Heart right ventricle (tissue), 16 donors: ENCODE measurements around the gene ADAM12. TPM values are rescaled to one million over a fixed set of nuclear protein-coding genes. Genes with fewer than 3 reads are reported as not detected.

Source experiments
- ATAC-seq, 8 donors: fragments of 200-7000 bp; cut with Tn5 transposase; one replicate each; pipeline ENCODE4 v1.9.1; 2020; ENCODE audit warnings: mild to moderate bottlenecking in 8 of 8, moderate library complexity in 8 of 8, moderate number of reproducible peaks in 1 of 8
- DNase-seq, 2 donors: peaks; one replicate each; pipeline ENCODE4 v3.0.0-alpha.2; 2020
- H3K27ac ChIP-seq, 10 donors: fragments of 200-600 bp; sonication (generic) in 2 of 10; one replicate each; pipeline versions ENCODE4 v1.5.0 to v1.8.0; 2020 to 2022; ENCODE audit warnings: mild to moderate bottlenecking in 3 of 10
- H3K27me3 ChIP-seq, 7 donors: fragments of 200-600 bp; one replicate each; pipeline ENCODE4 v1.8.0; 2021 to 2022; ENCODE audit warnings: mild to moderate bottlenecking in 2 of 7
- H3K36me3 ChIP-seq, 9 donors: fragments of 200-600 bp; sonication (generic) in 1 of 9; one replicate each; pipeline versions ENCODE4 v1.5.0 to v1.8.0; 2020 to 2022; ENCODE audit warnings: mild to moderate bottlenecking in 2 of 9
- H3K4me1 ChIP-seq, 9 donors: fragments of 200-600 bp; sonication (generic) in 1 of 9; one replicate each; pipeline versions ENCODE4 v1.5.0 to v1.8.0; 2020 to 2022; ENCODE audit warnings: mild to moderate bottlenecking in 4 of 9
- H3K4me3 ChIP-seq, 10 donors: fragments of 200-600 bp; sonication (generic) in 2 of 10; one replicate each; pipeline versions ENCODE4 v1.5.0 to v1.8.0; 2020 to 2022; ENCODE audit warnings: mild to moderate bottlenecking in 7 of 10, moderate library complexity in 2 of 10
- H3K9me3 ChIP-seq, 11 donors: fragments of 200-600 bp in 10 of 11; sonication (generic) in 2 of 11; one replicate each; pipeline versions ENCODE4 v1.5.0 to v1.8.0; 2013 to 2022; ENCODE audit warnings: mild to moderate bottlenecking in 2 of 11, control low read depth in 1 of 11, moderate library complexity in 1 of 11
- WGBS, 2 donors: extraction: QIAGEN DNeasy Blood & Tissue Kit; methylation state at CpG; one replicate each; pipeline ENCODE4 v1.1.7; 2013; ENCODE audit warnings: inconsistent platforms in 1 of 2; 5-methylcytosine and 5-hydroxymethylcytosine counted together
- intact Hi-C, 10 donors: fragments of 100-400 bp; cut with DNase I; formaldehyde crosslinking; loops; one replicate each; pipeline versions ENCODE4 v1.11.1 to v1.14.2; 2022
- polyA plus RNA-seq, 2 donors: library from polyadenylated mRNA; stranded (reverse); fragments of 200-250 nt; gene quantifications; one replicate each; pipeline ENCODE4 v1.2.3, GENCODE V29; 2013
- total RNA-seq, 10 donors: library from RNA; stranded (reverse); fragmentation: NEBNext Ultra II Directional in 3 of 10; extraction: Animal tissue kit (Norgen Biotek cat#: 25700) in 3 of 10; gene quantifications; one replicate each; pipeline versions ENCODE4 v1.2.1 to v1.2.4, GENCODE V29; 2021 to 2023
- TF ChIP-seq, protein P1 (sequence below), 9 donors: fragments of 200-600 bp; sonication (generic) in 2 of 9; IDR thresholded peaks; one replicate each; pipeline versions ENCODE4 v1.5.0 to v1.8.0; 2021 to 2022; ENCODE audit warnings: antibody characterized with exemption in 9 of 9, mild to moderate bottlenecking in 5 of 9, moderate library complexity in 1 of 9
- donor health status: Arrhythmogenic right ventricular cardiomyopathy.
- donor health status: ischemic (EF 13 %, LVEDD 7.1; RV severe dilation, severe dysfunction).
- donor health status: healthy with polysubstance abuse.
- donor health status: DM: no; HTN: yes; CAD: no.
- donor health status: DM: no; HTN: no; CAD: no.
- donor health status: ischemic (EF 25% LVEDD 6.9; RV normal size, moderate dysfunction).
- donor health status: ischemic (EF 25% LVEDD 5.7; RV mildly dilated, moderate dysfunction).
- donor health status: healthy.
- donor health status: DM: yes; HTN: yes; CAD: no.
- donor health status: Ischemic cardiomyopathy.
- donor health status: ischemic (EF 35%, LVEDD 5.7; RV mildly dilated, moderate dysfunction).
- donor health status: nonischemic (EF 11% LVEDD 7.7; RV severe dilation, severe dysfunction).
- donor health status: DM: yes; HTN: yes; CAD: no.
- donor health status: PGD.
- donor health status: ischemic (EF 29% LVEDD 5.4; RV normal size, mild dysfunction).
- donor health status: nonischemic (EF 23%, LVEDD 6.1; RV moderate dilation, normal function).

ADAM12 gene
- total and polyA plus RNA-seq, 12 donors, result 0.07 to 6.9 (median 0.47) TPM

DNA sequence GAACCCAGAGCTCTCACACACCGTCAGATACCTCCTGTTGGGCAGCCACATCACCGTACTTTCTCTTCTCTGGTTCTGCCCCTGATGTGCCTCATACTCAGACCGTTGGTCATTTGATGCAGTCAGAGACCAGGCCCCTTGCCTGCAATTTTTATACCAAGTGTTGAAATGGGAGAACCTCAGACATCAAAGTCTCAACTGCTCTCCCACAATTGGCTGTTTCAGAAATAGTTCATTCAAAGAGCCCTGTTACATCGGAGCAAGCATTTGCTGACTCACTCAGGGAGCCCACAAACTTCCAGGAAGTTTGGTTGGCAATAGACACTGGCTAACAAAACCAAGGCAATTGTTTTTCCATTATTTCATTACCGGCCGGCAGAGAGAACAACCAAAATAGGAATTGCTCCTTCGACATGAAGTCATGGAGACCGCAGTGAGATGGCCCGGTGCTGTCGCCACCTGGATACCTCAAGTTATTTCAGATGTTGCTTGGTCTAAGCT, 33.5 kb upstream of the ADAM12 start:
- peak overlapping the region in 2 of 10 donors; percentile 41 to 75 for H3K27ac ChIP-seq
- DNase-seq, result peak in 1 of 2 donors; percentile 17
- intact Hi-C loops, result no loop called here
- 58 to 60% methylated on average over 10 of the region's 10 CpGs for WGBS, 2 donors
- H3K36me3 ChIP-seq, result no peaks in the 10 kb centered on the region
- TF ChIP-seq, protein P1, sequence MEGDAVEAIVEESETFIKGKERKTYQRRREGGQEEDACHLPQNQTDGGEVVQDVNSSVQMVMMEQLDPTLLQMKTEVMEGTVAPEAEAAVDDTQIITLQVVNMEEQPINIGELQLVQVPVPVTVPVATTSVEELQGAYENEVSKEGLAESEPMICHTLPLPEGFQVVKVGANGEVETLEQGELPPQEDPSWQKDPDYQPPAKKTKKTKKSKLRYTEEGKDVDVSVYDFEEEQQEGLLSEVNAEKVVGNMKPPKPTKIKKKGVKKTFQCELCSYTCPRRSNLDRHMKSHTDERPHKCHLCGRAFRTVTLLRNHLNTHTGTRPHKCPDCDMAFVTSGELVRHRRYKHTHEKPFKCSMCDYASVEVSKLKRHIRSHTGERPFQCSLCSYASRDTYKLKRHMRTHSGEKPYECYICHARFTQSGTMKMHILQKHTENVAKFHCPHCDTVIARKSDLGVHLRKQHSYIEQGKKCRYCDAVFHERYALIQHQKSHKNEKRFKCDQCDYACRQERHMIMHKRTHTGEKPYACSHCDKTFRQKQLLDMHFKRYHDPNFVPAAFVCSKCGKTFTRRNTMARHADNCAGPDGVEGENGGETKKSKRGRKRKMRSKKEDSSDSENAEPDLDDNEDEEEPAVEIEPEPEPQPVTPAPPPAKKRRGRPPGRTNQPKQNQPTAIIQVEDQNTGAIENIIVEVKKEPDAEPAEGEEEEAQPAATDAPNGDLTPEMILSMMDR (IDR thresholded peaks at IDR 0.05), result no peak
- peaks cover 0 to 31% (median 0%) of the 10 kb centered on the region in 9 donors for H3K4me1 ChIP-seq
- no peak overlapping the region for H3K4me3 ChIP-seq
- peak in 7 of 8 donors; percentile 37 to 74 (median 55) for ATAC-seq
- peaks cover 0 to 31% (median 11%) of the 10 kb centered on the region in 11 donors for H3K9me3 ChIP-seq
- peaks cover 0 to 13% (median 0%) of the 10 kb centered on the region in 7 donors for H3K27me3 ChIP-seq

DNA sequence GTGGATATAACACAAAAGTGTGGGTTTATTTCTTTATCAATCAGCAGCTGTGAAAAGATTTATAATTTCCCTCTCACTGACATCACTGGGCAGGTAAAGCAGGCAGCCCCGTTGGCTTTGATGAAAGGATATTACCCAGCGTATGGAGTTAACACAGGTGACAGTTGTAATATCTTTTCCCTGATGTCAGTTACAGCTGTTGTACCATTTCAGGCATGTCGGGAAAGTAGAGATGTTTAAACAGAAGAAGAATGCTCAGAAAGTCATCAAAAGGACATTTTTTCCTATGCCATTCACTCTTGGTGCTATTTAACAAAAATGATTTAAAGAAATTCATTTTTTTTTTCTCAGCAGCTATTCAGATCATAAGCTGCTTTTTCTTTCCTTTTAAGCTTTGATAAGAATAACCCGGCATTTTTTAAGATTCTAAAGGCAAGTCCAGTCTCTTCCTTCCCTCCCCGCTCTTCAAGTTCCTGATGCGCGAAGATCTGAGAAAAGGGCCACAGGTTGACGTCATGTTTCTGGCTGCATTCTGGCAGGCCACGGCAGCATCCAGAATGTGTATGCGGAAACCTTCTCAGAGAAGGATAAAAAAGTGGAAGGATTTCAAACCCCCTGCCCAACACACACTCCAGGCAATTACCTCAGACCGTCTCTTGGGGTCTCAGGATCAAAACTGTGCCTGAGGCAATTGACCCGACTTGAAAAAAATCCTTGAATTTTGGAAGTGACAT, 32.5 kb upstream of the ADAM12 start:
- peaks cover 0 to 6% (median 0%) of the 10 kb centered on the region in 7 donors for H3K27me3 ChIP-seq
- WGBS, 2 donors, result 61 to 63% methylated on average over 12 of the region's 12 CpGs
- DNase-seq, result no peak
- H3K9me3 ChIP-seq, result peaks cover 0 to 38% (median 11%) of the 10 kb centered on the region in 11 donors
- TF ChIP-seq, protein P1 (IDR thresholded peaks at IDR 0.05), result no peak
- H3K4me1 ChIP-seq, result peaks cover 0 to 25% (median 0%) of the 10 kb centered on the region in 9 donors
- H3K36me3 ChIP-seq, result no peaks in the 10 kb centered on the region
- peak overlapping the region in 1 of 10 donors; percentile 75 for H3K27ac ChIP-seq
- intact Hi-C loops, result no loop called here
- ATAC-seq, result peak in 1 of 8 donors; percentile 13
- no peak overlapping the region for H3K4me3 ChIP-seq

DNA sequence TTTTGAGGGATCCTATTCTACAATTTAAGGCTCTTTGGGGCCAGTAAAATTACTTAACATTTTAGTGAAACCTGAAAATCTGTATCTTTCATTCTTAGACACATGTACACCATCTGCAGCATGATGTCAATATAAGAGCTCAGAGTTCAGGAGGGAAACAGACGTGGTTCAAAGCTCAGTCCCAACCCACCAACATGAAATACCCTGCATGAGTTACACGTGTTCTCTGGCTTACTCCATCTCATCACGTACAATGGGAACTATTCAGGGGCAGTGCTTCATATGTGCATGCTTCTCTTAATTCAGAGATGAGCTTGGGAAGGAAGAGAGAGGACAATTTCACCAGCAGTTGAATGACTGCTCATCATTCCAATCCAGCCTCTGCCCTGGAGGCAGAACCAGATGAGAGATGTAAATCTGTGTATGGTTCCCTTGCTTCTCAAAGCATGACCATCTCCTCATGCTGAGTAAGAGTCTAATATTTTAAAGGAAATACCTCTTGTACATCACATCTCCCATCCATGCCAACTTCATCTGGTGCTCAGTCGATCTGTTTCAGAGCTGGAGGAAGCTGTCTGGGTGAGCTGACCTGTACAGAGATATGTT, 29.0 kb upstream of the ADAM12 start:
- intact Hi-C loops, result no loop called here
- H3K9me3 ChIP-seq, result peaks cover 0 to 22% (median 0%) of the 10 kb centered on the region in 11 donors
- no peaks in the 10 kb centered on the region for H3K36me3 ChIP-seq
- WGBS, 2 donors, result 78 to 82% methylated on average over 4 of the region's 4 CpGs
- no peak overlapping the region for H3K4me3 ChIP-seq
- DNase-seq (no peak), ATAC-seq (no peak)
- peaks cover 0 to 12% (median 0%) of the 10 kb centered on the region in 9 donors for H3K4me1 ChIP-seq
- peaks cover 0 to 16% (median 0%) of the 10 kb centered on the region in 7 donors for H3K27me3 ChIP-seq
- no peak overlapping the region for H3K27ac ChIP-seq
- TF ChIP-seq, protein P1 (IDR thresholded peaks at IDR 0.05), result no peak

DNA sequence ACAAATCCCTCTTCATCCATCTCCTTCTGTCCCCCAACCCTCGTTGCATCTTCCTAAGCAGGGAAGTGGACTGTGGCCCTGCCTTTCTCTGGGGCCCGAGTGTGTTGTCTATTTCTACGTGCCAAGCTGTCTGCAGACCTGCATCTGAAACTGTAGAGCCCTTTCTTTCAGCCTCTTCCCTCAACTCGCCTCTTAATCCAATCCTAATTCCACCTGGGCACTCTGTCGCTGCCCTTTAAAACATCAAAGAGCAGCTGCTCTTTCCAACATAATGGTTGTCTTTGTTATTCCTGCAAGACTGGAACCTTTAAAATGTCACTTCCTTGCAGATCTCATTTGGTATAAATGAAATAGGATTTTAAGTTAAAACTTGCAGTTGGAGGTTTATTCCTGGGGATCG, 21.5 kb upstream of the ADAM12 start:
- WGBS, 2 donors, result 76 to 80% methylated on average over 6 of the region's 6 CpGs
- H3K4me3 ChIP-seq, result no peak overlapping the region
- intact Hi-C loops, result no loop called here
- no peaks in the 10 kb centered on the region for H3K4me1 ChIP-seq
- ATAC-seq (no peak), DNase-seq (no peak)
- no peaks in the 10 kb centered on the region for H3K9me3 ChIP-seq
- TF ChIP-seq, protein P1 (IDR thresholded peaks at IDR 0.05), result no peak
- H3K36me3 ChIP-seq, result no peaks in the 10 kb centered on the region
- peaks cover 0 to 40% (median 11%) of the 10 kb centered on the region in 7 donors for H3K27me3 ChIP-seq
- H3K27ac ChIP-seq, result no peak overlapping the region
